GM12875 (cell line): ENCODE results near the gene SGCG.
"Not testable (repeated sequence)": the region's sequence is repeated elsewhere in the genome, so short reads cannot be mapped to it uniquely, and the experiment has no call there.

ENCODE experiments used
- H3K4me3 ChIP-seq: one replicate; pipeline ENCODE4 v1.5.1; 2011; ENCODE audit warnings: low read depth, low read length, control low read depth
- TF ChIP-seq, protein P1 (sequence below): IDR thresholded peaks from 2 replicates; pipeline ENCODE4 v1.5.1; 2011; ENCODE audit warnings: low read depth, mild to moderate bottlenecking, control low read depth, inconsistent platforms, low read length, moderate library complexity, borderline replicate concordance; ENCODE audit not compliant: insufficient read depth

SGCG gene

DNA sequence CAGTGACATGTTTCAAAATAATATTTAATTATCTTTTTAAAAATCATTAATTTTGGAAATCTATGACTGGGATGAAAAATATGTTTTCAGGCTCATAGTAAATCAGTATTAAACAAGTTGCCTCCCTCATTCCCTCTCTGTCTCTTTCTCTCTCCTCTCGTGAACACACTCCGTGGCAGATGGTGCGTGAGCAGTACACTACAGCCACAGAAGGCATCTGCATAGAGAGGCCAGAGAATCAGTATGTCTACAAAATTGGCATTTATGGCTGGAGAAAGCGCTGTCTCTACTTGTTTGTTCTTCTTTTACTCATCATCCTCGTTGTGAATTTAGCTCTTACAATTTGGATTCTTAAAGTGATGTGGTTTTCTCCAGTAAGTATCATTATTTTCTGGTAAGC, 22.7 kb downstream of the SGCG start:
- TF ChIP-seq, protein P1, sequence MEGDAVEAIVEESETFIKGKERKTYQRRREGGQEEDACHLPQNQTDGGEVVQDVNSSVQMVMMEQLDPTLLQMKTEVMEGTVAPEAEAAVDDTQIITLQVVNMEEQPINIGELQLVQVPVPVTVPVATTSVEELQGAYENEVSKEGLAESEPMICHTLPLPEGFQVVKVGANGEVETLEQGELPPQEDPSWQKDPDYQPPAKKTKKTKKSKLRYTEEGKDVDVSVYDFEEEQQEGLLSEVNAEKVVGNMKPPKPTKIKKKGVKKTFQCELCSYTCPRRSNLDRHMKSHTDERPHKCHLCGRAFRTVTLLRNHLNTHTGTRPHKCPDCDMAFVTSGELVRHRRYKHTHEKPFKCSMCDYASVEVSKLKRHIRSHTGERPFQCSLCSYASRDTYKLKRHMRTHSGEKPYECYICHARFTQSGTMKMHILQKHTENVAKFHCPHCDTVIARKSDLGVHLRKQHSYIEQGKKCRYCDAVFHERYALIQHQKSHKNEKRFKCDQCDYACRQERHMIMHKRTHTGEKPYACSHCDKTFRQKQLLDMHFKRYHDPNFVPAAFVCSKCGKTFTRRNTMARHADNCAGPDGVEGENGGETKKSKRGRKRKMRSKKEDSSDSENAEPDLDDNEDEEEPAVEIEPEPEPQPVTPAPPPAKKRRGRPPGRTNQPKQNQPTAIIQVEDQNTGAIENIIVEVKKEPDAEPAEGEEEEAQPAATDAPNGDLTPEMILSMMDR = no peak
- no peak overlapping the region for H3K4me3 ChIP-seq

GRCh38 chr13:23205807-23206206, 25.0 kb downstream of the SGCG start:
- TF ChIP-seq, protein P1 = no peak
- no peak overlapping the region for H3K4me3 ChIP-seq

GRCh38 chr13:23212671-23213070, 31.9 kb downstream of the SGCG start:
- TF ChIP-seq, protein P1 = no peak

GRCh38 chr13:23231241-23231640, 50.5 kb downstream of the SGCG start:
- TF ChIP-seq, protein P1 = no peak
- H3K4me3 ChIP-seq = no peak overlapping the region

More at GRCh38 chr13:23212671-23213070, 31.9 kb downstream of the SGCG start:
- H3K4me3 ChIP-seq = no peak overlapping the region

DNA sequence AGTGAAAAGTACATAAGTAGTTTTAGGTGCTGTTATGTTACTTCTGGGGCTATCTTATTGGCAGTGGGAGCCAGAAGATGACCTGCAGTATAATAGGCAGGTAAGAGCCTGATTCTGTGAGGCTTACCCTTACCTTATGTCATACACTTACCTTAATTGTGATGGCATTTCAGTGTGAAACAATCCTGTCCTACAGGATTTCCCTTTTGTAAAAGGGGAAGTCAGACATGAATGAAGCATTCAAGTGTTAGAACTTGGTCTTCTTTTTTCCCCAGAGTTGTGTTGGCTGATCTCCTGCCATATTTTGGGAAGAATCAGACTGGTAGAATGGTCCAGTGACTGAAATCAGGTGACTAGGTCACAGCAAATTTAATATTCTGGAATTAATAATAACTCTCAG, 55.2 kb downstream of the SGCG start:
- TF ChIP-seq, protein P1 = no peak
- no peak overlapping the region for H3K4me3 ChIP-seq

- TF ChIP-seq, protein P1 = no peak
These were observed 62.3 kb downstream of the SGCG start for GRCh38 chr13:23243066-23243465.

GRCh38 chr13:23248410-23248809, 67.6 kb downstream of the SGCG start:
- H3K4me3 ChIP-seq = not testable (repeated sequence)

More at GRCh38 chr13:23243066-23243465, 62.3 kb downstream of the SGCG start:
- no peak overlapping the region for H3K4me3 ChIP-seq

GRCh38 chr13:23254506-23254905, 73.7 kb downstream of the SGCG start:
- TF ChIP-seq, protein P1 = no peak
- H3K4me3 ChIP-seq = no peak overlapping the region
